A673 (cell line): ENCODE data around the gene PRKAR2B.

Experiments
- EZH2 ChIP-seq: fragments of 200-600 bp; sonication (generic); IDR thresholded peaks from 2 replicates; pipeline ENCODE4 v1.6.1; 2017; ENCODE audit warnings: borderline replicate concordance, low read depth, mild to moderate bottlenecking, mixed read lengths, antibody characterized with exemption, low read length; ENCODE audit not compliant: poor library complexity, severe bottlenecking
- TF ChIP-seq, protein P1 (sequence below): fragments of 300-800, 200-600 bp; sonication (generic); conservative IDR thresholded peaks from 2 replicates; pipeline ENCODE4 v1.5.1; 2017; ENCODE audit warnings: low read depth, mild to moderate bottlenecking, antibody characterized with exemption, low read length, moderate library complexity, mixed read lengths

DNA sequence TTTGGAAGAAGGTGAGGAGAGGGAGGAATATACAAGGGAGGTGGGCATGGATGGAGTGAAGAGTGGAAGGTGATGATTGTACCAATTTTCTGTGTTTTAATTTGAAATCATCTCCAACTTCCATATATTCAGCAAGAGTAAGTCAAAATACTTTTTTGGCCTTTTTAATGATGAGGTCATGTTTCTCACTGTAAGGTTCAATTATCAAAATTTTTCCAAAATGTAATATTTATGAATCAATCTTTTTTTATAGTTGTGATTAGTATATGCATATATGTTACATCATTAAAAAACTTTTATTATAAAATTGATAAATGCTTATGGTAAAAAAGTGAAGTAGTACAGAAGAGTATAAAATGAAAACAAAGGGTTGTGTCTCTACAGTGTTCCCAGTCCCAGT, 40.7 kb downstream of the PRKAR2B start:
- TF ChIP-seq, protein P1, sequence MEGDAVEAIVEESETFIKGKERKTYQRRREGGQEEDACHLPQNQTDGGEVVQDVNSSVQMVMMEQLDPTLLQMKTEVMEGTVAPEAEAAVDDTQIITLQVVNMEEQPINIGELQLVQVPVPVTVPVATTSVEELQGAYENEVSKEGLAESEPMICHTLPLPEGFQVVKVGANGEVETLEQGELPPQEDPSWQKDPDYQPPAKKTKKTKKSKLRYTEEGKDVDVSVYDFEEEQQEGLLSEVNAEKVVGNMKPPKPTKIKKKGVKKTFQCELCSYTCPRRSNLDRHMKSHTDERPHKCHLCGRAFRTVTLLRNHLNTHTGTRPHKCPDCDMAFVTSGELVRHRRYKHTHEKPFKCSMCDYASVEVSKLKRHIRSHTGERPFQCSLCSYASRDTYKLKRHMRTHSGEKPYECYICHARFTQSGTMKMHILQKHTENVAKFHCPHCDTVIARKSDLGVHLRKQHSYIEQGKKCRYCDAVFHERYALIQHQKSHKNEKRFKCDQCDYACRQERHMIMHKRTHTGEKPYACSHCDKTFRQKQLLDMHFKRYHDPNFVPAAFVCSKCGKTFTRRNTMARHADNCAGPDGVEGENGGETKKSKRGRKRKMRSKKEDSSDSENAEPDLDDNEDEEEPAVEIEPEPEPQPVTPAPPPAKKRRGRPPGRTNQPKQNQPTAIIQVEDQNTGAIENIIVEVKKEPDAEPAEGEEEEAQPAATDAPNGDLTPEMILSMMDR: no peak
- no peak for TF ChIP-seq EZH2
